ENCODE measurements around the gene EXOC4. TPM values are rescaled to one million over a fixed set of nuclear protein-coding genes. Genes with fewer than 3 reads are reported as not detected.

EXOC4 gene
- total and polyA plus RNA-seq, 2 of the 8 experiments (the other 6 are each of a cell fraction or from before 2014, with no cell fraction given) = 27.0 to 67.3 TPM

- TF ChIP-seq CHD7 (IDR thresholded peaks at IDR 0.05; ENCODE audit: insufficient replicate concordance, low read length) (no peak), RBBP5 (IDR thresholded peaks at IDR 0.05; ENCODE audit: borderline replicate concordance, low read depth, low read length) (no peak), POLR2A (IDR thresholded peaks at IDR 0.05; ENCODE audit: control extremely low read depth in 1 of 2, low read depth in 2 of 2, low read length in 2 of 2) (no peak), KDM4A (IDR thresholded peaks at IDR 0.05; ENCODE audit: low read depth, low read length, severe bottlenecking) (no peak), GABPA (IDR thresholded peaks at IDR 0.05; ENCODE audit: borderline replicate concordance, insufficient read depth, low read length) (no peak), JUN (IDR thresholded peaks at IDR 0.05; ENCODE audit: low read depth, low read length) (no peak), E2F6 (IDR thresholded peaks at IDR 0.05) (no peak), KDM5A (IDR thresholded peaks at IDR 0.05; ENCODE audit: low read length) (no peak), POLR2AphosphoS5 (IDR thresholded peaks at IDR 0.05; ENCODE audit: low read depth, low read length) (no peak), BACH1 (IDR thresholded peaks at IDR 0.05; ENCODE audit: low read length) (no peak)
- TF ChIP-seq, protein P1, sequence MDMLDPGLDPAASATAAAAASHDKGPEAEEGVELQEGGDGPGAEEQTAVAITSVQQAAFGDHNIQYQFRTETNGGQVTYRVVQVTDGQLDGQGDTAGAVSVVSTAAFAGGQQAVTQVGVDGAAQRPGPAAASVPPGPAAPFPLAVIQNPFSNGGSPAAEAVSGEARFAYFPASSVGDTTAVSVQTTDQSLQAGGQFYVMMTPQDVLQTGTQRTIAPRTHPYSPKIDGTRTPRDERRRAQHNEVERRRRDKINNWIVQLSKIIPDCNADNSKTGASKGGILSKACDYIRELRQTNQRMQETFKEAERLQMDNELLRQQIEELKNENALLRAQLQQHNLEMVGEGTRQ (IDR thresholded peaks at IDR 0.05; ENCODE audit: low read length) = no peak
These were observed 286.1 kb downstream of the EXOC4 start (continued) for GRCh38 chr7:133539016-133539415.
